GM12864 (cell line): ENCODE measurements around the gene ADAMTS8.

Experiments used
- DNase-seq: peaks from one replicate; pipeline ENCODE4 v3.0.0-alpha.2; 2011; ENCODE audit warnings: low read depth
- H3K4me3 ChIP-seq: 2 replicates; pipeline ENCODE4 v1.5.1; 2011; ENCODE audit warnings: mild to moderate bottlenecking, low read depth, low read length, control low read depth
- CTCF ChIP-seq: IDR thresholded peaks from 2 replicates; pipeline ENCODE4 v1.5.1; 2011; ENCODE audit warnings: low read depth, mild to moderate bottlenecking, moderate library complexity, low read length, control low read depth, inconsistent platforms; ENCODE audit errors: missing control alignments

The ADAMTS8 gene

GRCh38 chr11:130358398-130358797 lies 70.0 kb downstream of the ADAMTS8 start:
- no peak for DNase-seq
- no peak for TF ChIP-seq CTCF
- no peak overlapping the region for H3K4me3 ChIP-seq
